Right atrium auricular region (tissue), 2 donors: ENCODE results near the gene SAG. TPM values are rescaled to one million over a fixed set of nuclear protein-coding genes. Genes with fewer than 3 reads are reported as not detected.
A peak's percentile ranks its signal among the peaks of the same experiment; 100 is the strongest.

Experiments used
- DNase-seq: peaks from one replicate; pipeline ENCODE4 v3.0.0-alpha.2; 2019; ENCODE audit warnings: low spot score
- H3K27ac ChIP-seq, 2 donors: fragments of 200-600 bp; sonication (generic); 1 replicate in 1 of 2; 2 replicates in 1 of 2; pipeline ENCODE4 v1.5.1; 2016 to 2019
- H3K27me3 ChIP-seq, 2 donors: fragments of 200-600 bp; sonication (generic); one replicate each; pipeline versions ENCODE4 v1.5.1 to v1.6.0; 2017 to 2019
- H3K36me3 ChIP-seq: fragments of 200-600 bp; sonication (generic); one replicate; pipeline ENCODE4 v1.5.1; 2016
- H3K4me1 ChIP-seq, 2 donors: fragments of 200-600 bp; sonication (generic); one replicate each; pipeline versions ENCODE4 v1.5.1 to v1.6.0; 2017 to 2019
- H3K4me3 ChIP-seq, 2 donors: fragments of 200-600 bp; sonication (generic); 1 replicate in 1 of 2; 2 replicates in 1 of 2; pipeline ENCODE4 v1.5.1; 2017 to 2019; ENCODE audit warnings: mild to moderate bottlenecking in 1 of 2, moderate library complexity in 1 of 2
- H3K9me3 ChIP-seq, 2 donors: fragments of 200-600 bp; sonication (generic); one replicate each; pipeline ENCODE4 v1.5.1; 2019
- CTCF ChIP-seq, 2 donors: fragments of 200-600 bp; sonication (generic); IDR thresholded peaks; one replicate each; pipeline ENCODE4 v1.5.1; 2019; ENCODE audit warnings: antibody characterized with exemption in 2 of 2
- total RNA-seq, 2 donors: library from RNA; depleted of rRNA; stranded (reverse); fragments of >200 nt; gene quantifications; one replicate each; pipeline ENCODE4 v1.1.0, GENCODE V29; 2016

Gene SAG
- total RNA-seq, 2 donors from 2014 or later = 2.9 TPM; not detected in 1

DNA sequence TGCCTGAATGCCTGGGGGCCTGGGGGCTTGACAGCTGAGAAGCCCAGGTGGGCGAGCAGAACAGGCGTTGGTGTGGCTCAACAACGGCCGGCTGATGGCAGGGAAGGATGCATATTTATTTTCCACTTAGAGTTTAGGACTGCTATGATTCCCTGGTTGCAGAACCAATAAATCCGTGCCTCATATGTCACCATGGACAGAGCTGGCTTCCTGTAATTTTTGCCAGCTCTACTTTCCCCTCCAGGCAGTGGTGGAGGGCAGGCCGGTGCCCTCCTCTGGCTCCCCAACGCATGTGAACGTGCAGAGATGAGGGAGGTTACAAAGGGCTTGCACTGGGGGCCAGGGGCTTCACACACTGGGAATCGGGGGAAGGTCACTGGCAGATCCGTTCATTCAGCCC is 18.2 kb downstream of the SAG start:
- Histone ChIP-seq H3K36me3 (no peaks in the 10 kb centered on the region), H3K4me1 (no peaks in the 10 kb centered on the region), H3K4me3 (no peak overlapping the region), H3K9me3 (no peaks in the 10 kb centered on the region), H3K27ac (no peak overlapping the region), H3K27me3 (no peaks in the 10 kb centered on the region)
- TF ChIP-seq CTCF (IDR thresholded peaks at IDR 0.05) = no peak
- DNase-seq = no peak

- Histone ChIP-seq H3K27ac (no peak overlapping the region), H3K9me3 (no peaks in the 10 kb centered on the region), H3K4me3 (no peak overlapping the region), H3K4me1 (no peaks in the 10 kb centered on the region), H3K36me3 (no peaks in the 10 kb centered on the region), H3K27me3 (no peaks in the 10 kb centered on the region)
- no peak for DNase-seq
- TF ChIP-seq CTCF (IDR thresholded peaks at IDR 0.05) = no peak
These were observed 18.9 kb downstream of the SAG start for GRCh38 chr2:233326500-233326899.

- H3K36me3 ChIP-seq = no peaks in the 10 kb centered on the region
- H3K27ac ChIP-seq = no peak overlapping the region
- no peaks in the 10 kb centered on the region for H3K27me3 ChIP-seq
- H3K4me3 ChIP-seq = no peak overlapping the region
- no peaks in the 10 kb centered on the region for H3K4me1 ChIP-seq
- no peaks in the 10 kb centered on the region for H3K9me3 ChIP-seq
- TF ChIP-seq CTCF (IDR thresholded peaks at IDR 0.05) = no peak
- DNase-seq = no peak
These were observed 21.3 kb downstream of the SAG start for GRCh38 chr2:233328922-233329321.

DNA sequence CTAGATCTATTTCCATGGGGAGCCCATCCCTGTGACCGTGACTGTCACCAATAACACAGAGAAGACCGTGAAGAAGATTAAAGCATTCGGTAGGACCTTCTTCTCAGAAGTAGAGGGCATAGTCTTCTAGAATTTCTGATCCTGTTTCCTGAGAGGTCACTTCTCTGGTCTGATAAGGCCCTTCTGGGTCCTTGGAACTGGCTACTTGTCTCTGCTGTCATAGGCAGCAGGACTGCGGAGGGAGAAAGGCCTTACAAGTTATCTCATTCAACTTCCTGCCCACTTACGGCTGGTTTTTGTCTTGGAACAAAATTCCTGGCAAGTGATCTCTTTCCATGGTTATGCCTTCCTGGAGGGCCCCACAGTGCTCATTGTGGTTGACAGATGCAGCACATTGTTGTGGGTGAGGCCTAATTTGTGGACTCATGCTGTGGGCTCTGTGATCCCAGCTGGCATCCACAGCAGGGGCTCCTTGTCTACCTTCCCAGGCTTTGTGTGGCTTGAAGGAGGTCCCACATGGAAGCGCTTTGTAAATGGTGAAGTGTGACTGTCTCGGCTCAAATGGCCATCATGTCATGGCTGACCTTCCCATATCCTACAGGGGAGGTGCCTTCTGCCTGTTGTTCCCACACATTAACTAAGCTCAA is 22.0 kb downstream of the SAG start:
- Histone ChIP-seq H3K4me1 (no peaks in the 10 kb centered on the region), H3K27me3 (no peaks in the 10 kb centered on the region), H3K36me3 (no peaks in the 10 kb centered on the region), H3K9me3 (no peaks in the 10 kb centered on the region), H3K27ac (no peak overlapping the region), H3K4me3 (no peak overlapping the region)
- no peak for DNase-seq
- no peak for TF ChIP-seq CTCF (IDR thresholded peaks at IDR 0.05)

- Histone ChIP-seq H3K4me3 (no peak overlapping the region), H3K9me3 (no peaks in the 10 kb centered on the region), H3K36me3 (no peaks in the 10 kb centered on the region), H3K4me1 (no peaks in the 10 kb centered on the region), H3K27ac (peak overlapping the region in 1 of 2 donors; percentile 43), H3K27me3 (no peaks in the 10 kb centered on the region)
- DNase-seq = peak; percentile 79
- no peak for TF ChIP-seq CTCF (IDR thresholded peaks at IDR 0.05)
These were observed 23.9 kb downstream of the SAG start for GRCh38 chr2:233331536-233331935.

GRCh38 chr2:233332125-233332524 is 24.5 kb downstream of the SAG start:
- Histone ChIP-seq H3K27ac (peak overlapping the region; percentile 10 to 25), H3K27me3 (no peaks in the 10 kb centered on the region), H3K9me3 (no peaks in the 10 kb centered on the region), H3K4me1 (no peaks in the 10 kb centered on the region), H3K4me3 (no peak overlapping the region), H3K36me3 (no peaks in the 10 kb centered on the region)
- no peak for TF ChIP-seq CTCF (IDR thresholded peaks at IDR 0.05)
- DNase-seq = no peak
